ENCODE results near the gene PPP1R37.

Gene PPP1R37

GRCh38 chr19:45128806-45129205, 35.8 kb downstream of the PPP1R37 start:
- DNase-seq (ENCODE audit: low read depth) = no peak
- no peak for TF ChIP-seq CTCF (IDR thresholded peaks at IDR 0.05; ENCODE audit: low read depth, low read length, missing control alignments)

GRCh38 chr19:45130236-45130635, 37.3 kb downstream of the PPP1R37 start:
- no peak for TF ChIP-seq CTCF (IDR thresholded peaks at IDR 0.05; ENCODE audit: low read depth, low read length, missing control alignments)
- no peak overlapping the region for H3K4me3 ChIP-seq (ENCODE audit: low read depth, low read length)

More at GRCh38 chr19:45128806-45129205, 35.8 kb downstream of the PPP1R37 start:
- H3K4me3 ChIP-seq (ENCODE audit: low read depth, low read length) = no peak overlapping the region

GRCh38 chr19:45130888-45131615, 38.1 kb downstream of the PPP1R37 start:
- DNase-seq (ENCODE audit: low read depth) = no peak
- TF ChIP-seq CTCF (IDR thresholded peaks at IDR 0.05; ENCODE audit: low read depth, low read length, missing control alignments) = peak; percentile 58
- no peak overlapping the region for H3K4me3 ChIP-seq (ENCODE audit: low read depth, low read length)

More at GRCh38 chr19:45130236-45130635, 37.3 kb downstream of the PPP1R37 start:
- DNase-seq (ENCODE audit: low read depth) = no peak

GRCh38 chr19:45133661-45134060, 40.7 kb downstream of the PPP1R37 start:
- TF ChIP-seq CTCF (IDR thresholded peaks at IDR 0.05; ENCODE audit: low read depth, low read length, missing control alignments) = no peak
- no peak for DNase-seq (ENCODE audit: low read depth)
- H3K4me3 ChIP-seq (ENCODE audit: low read depth, low read length) = no peak overlapping the region

- DNase-seq (ENCODE audit: low read depth) = no peak
- no peak for TF ChIP-seq CTCF (IDR thresholded peaks at IDR 0.05; ENCODE audit: low read depth, low read length, missing control alignments)
Measured at GRCh38 chr19:45135176-45135885, 42.4 kb downstream of the PPP1R37 start.

GRCh38 chr19:45136507-45137178, 43.7 kb downstream of the PPP1R37 start:
- peak; percentile 36 for DNase-seq (ENCODE audit: low read depth)
- TF ChIP-seq CTCF (IDR thresholded peaks at IDR 0.05; ENCODE audit: low read depth, low read length, missing control alignments) = no peak
- peak overlapping the region; percentile 43 for H3K4me3 ChIP-seq (ENCODE audit: low read depth, low read length)

More at GRCh38 chr19:45135176-45135885, 42.4 kb downstream of the PPP1R37 start:
- no peak overlapping the region for H3K4me3 ChIP-seq (ENCODE audit: low read depth, low read length)
